Pancreas (tissue), 10 donors: ENCODE results near the gene ESF1. TPM values are rescaled to one million over a fixed set of nuclear protein-coding genes. Genes with fewer than 3 reads are reported as not detected.

Source experiments
- ATAC-seq, 4 donors: fragments of 200-7000 bp; cut with Tn5 transposase; one replicate each; pipeline versions ENCODE4 v1.8.0 to v1.9.1; 2020; ENCODE audit warnings: mild to moderate bottlenecking in 4 of 4, moderate library complexity in 4 of 4
- DNase-seq, 6 donors: peaks; one replicate each; pipeline ENCODE4 v3.0.0-alpha.2; 2020
- FAIRE-seq: peaks from 2 replicates; lab custom pipeline; 2012; peaks lifted over from hg19 to GRCh38; lab: Jason Lieb, UNC
- H3K27ac ChIP-seq, 4 donors: fragments of 200-600 bp; sonication (generic); 1 replicate in 3 of 4; 2 replicates in 1 of 4; pipeline versions ENCODE4 v1.5.0 to v1.8.0; 2020
- H3K27me3 ChIP-seq, 4 donors: fragments of 200-600 bp; one replicate each; pipeline ENCODE4 v1.8.0; 2021
- H3K36me3 ChIP-seq, 3 donors: fragments of 200-600 bp; sonication (generic) in 1 of 3; one replicate each; pipeline versions ENCODE4 v1.5.0 to v1.8.0; 2020 to 2021
- H3K4me1 ChIP-seq, 3 donors: fragments of 200-600 bp; one replicate each; pipeline ENCODE4 v1.8.0; 2021
- H3K4me3 ChIP-seq, 4 donors: fragments of 200-600 bp; sonication (generic) in 2 of 4; one replicate each; pipeline versions ENCODE4 v1.5.0 to v1.8.0; 2020 to 2021
- H3K9me3 ChIP-seq, 4 donors: fragments of 200-600 bp; one replicate each; pipeline ENCODE4 v1.8.0; 2021
- WGBS, 2 donors: extraction: QIAGEN DNeasy Blood & Tissue Kit; methylation state at CpG; one replicate each; pipeline ENCODE4 v1.1.7; 2013; 5-methylcytosine and 5-hydroxymethylcytosine counted together
- intact Hi-C, 3 donors: fragments of 100-400 bp; cut with DNase I; formaldehyde crosslinking; loops; one replicate each; pipeline versions ENCODE4 v1.11.1 to v1.14.2; 2022
- polyA plus RNA-seq, 2 donors: library from polyadenylated mRNA; stranded (reverse); fragments of 200-250 nt; gene quantifications; one replicate each; pipeline ENCODE4 v1.2.3, GENCODE V29; 2013
- total RNA-seq, 6 donors: library from RNA; stranded (reverse); fragmentation: NEBNext Ultra II Directional in 4 of 6; extraction: Animal tissue kit (Norgen Biotek cat#: 25700) in 4 of 6; gene quantifications; one replicate each; pipeline versions ENCODE4 v1.2.1 to v1.2.4, GENCODE V29; 2021 to 2023
- TF ChIP-seq, protein P1 (sequence below), 4 donors: fragments of 200-600 bp; sonication (generic) in 3 of 4; IDR thresholded peaks; one replicate each; pipeline versions ENCODE4 v1.5.0 to v1.8.0; 2021; ENCODE audit warnings: antibody characterized with exemption in 4 of 4
- donor health status: healthy with polysubstance abuse.
- donor health status: DM: no; HTN: no; CAD: no; lungs with moderate emphysema.
- donor health status: DM: no; HTN: no; CAD: no.
- donor health status: control.
- donor health status: control.
- donor health status: Bipolar disorder and iron deficiency.
- donor health status: DM: yes; HTN: yes; CAD: no.
- donor health status: DM: no; HTN: no; CAD: no.
- donor health status: DM: no; HTN: no; CAD: no.
- donor health status: DM: yes; HTN: yes; CAD: no.

Gene ESF1
- total and polyA plus RNA-seq, 8 donors, result 2.8 to 7.4 (median 5.9) TPM

DNA sequence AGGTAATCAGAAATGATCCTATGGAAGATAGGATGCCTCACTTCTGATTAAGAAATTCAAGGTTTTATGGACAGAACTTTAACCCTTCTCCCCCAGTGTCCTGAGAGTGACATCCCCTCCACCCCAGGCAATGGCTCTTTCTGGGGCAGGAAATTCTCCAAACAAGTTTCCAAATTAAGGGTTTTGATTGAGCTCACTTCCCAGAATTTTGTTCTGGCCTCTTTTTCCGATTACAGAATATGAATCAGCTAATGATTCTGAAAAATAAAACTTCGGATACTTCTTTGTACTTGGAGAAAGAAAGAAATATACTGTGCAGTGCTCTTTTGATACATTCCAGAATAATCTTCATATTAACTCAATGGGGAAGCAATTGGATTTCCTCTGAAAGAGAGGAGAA is 113.2 kb downstream of the ESF1 start:
- Histone ChIP-seq H3K9me3 (no peaks in the 10 kb centered on the region), H3K27ac (peak overlapping the region in 1 of 4 donors; percentile 18), H3K36me3 (no peaks in the 10 kb centered on the region), H3K4me1 (no peaks in the 10 kb centered on the region), H3K4me3 (no peak overlapping the region), H3K27me3 (no peaks in the 10 kb centered on the region)
- DNase-seq (no peak), FAIRE-seq (no peak), ATAC-seq (peak in 1 of 4 donors; percentile 20)
- intact Hi-C loops, result no loop called here
- 65 to 77% methylated on average over 2 of the region's 2 CpGs for WGBS, 2 donors
- TF ChIP-seq, protein P1, sequence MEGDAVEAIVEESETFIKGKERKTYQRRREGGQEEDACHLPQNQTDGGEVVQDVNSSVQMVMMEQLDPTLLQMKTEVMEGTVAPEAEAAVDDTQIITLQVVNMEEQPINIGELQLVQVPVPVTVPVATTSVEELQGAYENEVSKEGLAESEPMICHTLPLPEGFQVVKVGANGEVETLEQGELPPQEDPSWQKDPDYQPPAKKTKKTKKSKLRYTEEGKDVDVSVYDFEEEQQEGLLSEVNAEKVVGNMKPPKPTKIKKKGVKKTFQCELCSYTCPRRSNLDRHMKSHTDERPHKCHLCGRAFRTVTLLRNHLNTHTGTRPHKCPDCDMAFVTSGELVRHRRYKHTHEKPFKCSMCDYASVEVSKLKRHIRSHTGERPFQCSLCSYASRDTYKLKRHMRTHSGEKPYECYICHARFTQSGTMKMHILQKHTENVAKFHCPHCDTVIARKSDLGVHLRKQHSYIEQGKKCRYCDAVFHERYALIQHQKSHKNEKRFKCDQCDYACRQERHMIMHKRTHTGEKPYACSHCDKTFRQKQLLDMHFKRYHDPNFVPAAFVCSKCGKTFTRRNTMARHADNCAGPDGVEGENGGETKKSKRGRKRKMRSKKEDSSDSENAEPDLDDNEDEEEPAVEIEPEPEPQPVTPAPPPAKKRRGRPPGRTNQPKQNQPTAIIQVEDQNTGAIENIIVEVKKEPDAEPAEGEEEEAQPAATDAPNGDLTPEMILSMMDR (IDR thresholded peaks at IDR 0.05), result no peak

DNA sequence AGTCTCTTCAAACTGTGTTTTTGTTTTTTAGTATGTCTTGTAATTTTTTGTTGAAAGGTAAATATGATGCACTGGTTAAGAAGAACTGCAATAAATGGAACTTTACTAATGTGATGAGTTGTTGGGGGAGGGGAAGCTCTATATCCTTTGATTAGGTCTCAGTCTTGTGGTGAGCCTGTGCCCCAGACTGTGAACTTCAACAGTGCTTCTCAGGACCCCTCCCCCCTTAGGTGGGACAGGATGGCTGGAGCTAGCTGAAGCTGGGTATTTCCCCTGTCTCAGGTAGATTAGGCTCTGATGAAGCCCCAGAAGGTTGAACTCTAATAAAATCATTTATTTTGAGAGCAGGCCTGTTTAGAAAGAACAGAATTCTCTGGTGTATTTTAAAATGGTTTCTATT is 114.6 kb downstream of the ESF1 start:
- Histone ChIP-seq H3K36me3 (no peaks in the 10 kb centered on the region), H3K27me3 (no peaks in the 10 kb centered on the region), H3K4me1 (no peaks in the 10 kb centered on the region), H3K27ac (no peak overlapping the region), H3K9me3 (no peaks in the 10 kb centered on the region), H3K4me3 (no peak overlapping the region)
- ATAC-seq (no peak), FAIRE-seq (no peak), DNase-seq (no peak)
- intact Hi-C loops, result no loop called here
- TF ChIP-seq, protein P1 (IDR thresholded peaks at IDR 0.05), result no peak

DNA sequence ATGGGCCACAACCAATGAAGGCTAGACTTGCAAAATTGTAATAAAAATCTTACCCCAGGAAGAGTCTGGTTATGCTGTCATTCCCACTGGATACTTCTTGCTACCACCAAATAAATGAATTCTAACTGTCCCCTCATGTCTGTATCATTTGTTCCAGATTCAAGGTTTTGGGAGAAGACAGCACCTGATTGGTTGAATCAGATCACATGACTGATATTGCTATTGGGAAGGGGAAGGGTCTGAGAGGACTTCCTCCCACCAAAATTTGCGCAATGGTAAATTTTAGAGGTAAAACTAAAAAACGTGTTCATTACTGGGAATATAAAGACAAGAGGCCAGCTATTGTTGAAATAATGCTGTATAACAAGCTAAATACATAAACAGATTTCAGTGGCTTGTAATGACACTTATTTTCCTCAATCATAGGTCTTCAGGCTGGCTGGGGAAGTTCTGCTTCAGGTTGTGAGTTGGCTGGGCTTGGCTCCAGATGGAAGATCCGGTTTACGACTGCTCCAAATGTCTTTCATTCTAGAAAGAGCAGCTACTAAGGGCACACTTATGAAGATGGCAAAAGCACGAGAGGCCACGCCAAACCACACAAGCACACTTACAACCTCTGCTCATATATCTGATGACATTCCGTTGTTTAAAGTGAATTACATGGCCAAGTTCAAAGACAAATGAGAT is 118.9 kb downstream of the ESF1 start:
- TF ChIP-seq, protein P1 (IDR thresholded peaks at IDR 0.05), result no peak
- Histone ChIP-seq H3K4me3 (no peak overlapping the region), H3K27me3 (no peaks in the 10 kb centered on the region), H3K9me3 (no peaks in the 10 kb centered on the region), H3K36me3 (no peaks in the 10 kb centered on the region), H3K4me1 (no peaks in the 10 kb centered on the region), H3K27ac (no peak overlapping the region)
- intact Hi-C loops, result no loop called here
- no peak for ATAC-seq
- no peak for DNase-seq
- 69 to 79% methylated on average over 7 of the region's 7 CpGs for WGBS, 2 donors
- no peak for FAIRE-seq

Other genes starting within 250 kb of the ESF1 start
- 10 to 100 TPM in 1 of 6 donors, 1 to 10 TPM in 5; 6.1 to 13.0 (median 8.4) TPM for gene TASP1, start 146.0 kb downstream of the ESF1 start, total RNA-seq
- gene TASP1, start 146.0 kb downstream of the ESF1 start, polyA plus RNA-seq, result 1 to 10 TPM; 5.8 to 6.7 TPM
- 10 to 100 TPM in 1 of 6 donors, 1 to 10 TPM in 5; 6.6 to 11.2 (median 8.9) TPM for gene NDUFAF5, start 109 bp upstream of the ESF1 start, total RNA-seq
- gene NDUFAF5, start 109 bp upstream of the ESF1 start, polyA plus RNA-seq, result 10 to 100 TPM; 20.4 to 21.9 TPM
- gene SEL1L2, start 205.7 kb upstream of the ESF1 start, total RNA-seq, result not detected
- gene SEL1L2, start 205.7 kb upstream of the ESF1 start, polyA plus RNA-seq, result under 1 TPM in 1 of 2 donors, not detected in 1; 0.46 TPM
- gene MACROD2, start 210.6 kb upstream of the ESF1 start, total RNA-seq, result 1 to 10 TPM; 2.3 to 4.9 (median 3.1) TPM
- 1 to 10 TPM; 1.7 to 2.1 TPM for gene MACROD2, start 210.6 kb upstream of the ESF1 start, polyA plus RNA-seq